Measurements from ENCODE around the gene AP1M2. TPM values are rescaled to one million over a fixed set of nuclear protein-coding genes. Genes with fewer than 3 reads are reported as not detected.

The AP1M2 gene
- polyA plus RNA-seq (ENCODE audit: insufficient read length in 3 of 3): 10 to 100 TPM; 41.8 to 51.5 (median 41.9) TPM

GRCh38 chr19:10587022-10587838 is at the start of gene AP1M2:
Gene AP1M2 (minus strand): TSS chr19:10587312. CDS start chr19:10587231, 81 bp downstream.
- no peak for DNase-seq (ENCODE audit: low read depth in 3 of 3, low spot score in 2 of 3)

- DNase-seq (ENCODE audit: low read depth in 3 of 3, low spot score in 2 of 3): no peak
These were observed 49.3 kb upstream of the AP1M2 start for GRCh38 chr19:10636304-10636972.

DNA sequence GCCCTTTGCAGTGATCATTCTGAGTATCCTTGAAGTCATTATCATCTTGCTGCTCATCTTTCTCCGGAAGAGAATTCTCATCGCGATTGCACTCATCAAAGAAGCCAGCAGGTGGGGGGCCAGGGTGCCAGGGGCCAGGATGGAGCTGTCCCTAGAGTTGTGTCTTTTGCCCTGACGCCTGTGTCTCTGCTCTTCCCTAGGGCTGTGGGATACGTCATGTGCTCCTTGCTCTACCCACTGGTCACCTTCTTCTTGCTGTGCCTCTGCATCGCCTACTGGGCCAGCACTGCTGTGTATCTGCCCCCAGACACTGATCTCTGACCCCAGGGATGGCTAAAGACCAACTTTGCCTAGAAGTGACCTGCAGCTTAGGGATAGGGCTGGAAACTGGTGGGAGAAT is 47.9 kb upstream of the AP1M2 start:
- DNase-seq (ENCODE audit: low read depth in 3 of 3, low spot score in 2 of 3): no peak

DNA sequence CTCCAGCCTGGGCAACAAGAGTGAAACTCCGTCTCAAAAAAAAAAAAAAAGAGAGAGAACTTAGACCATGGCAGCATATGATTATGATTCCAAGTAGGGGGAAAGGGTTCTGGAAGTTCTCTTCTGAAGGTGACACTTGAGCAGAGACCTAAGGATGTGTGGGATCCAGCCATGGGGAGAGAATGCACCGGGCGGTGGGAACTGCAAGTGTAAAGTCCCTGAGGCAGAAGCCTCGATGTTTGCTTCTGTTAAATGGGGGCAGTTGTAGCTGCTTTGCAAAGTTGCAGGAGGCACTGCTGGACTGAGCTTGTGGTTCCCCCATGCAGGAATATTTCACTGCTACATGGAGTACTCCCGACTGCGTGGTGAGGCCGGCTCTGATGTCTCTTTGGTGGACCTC is 47.3 kb upstream of the AP1M2 start:
- no peak for DNase-seq (ENCODE audit: low read depth in 3 of 3, low spot score in 2 of 3)

DNA sequence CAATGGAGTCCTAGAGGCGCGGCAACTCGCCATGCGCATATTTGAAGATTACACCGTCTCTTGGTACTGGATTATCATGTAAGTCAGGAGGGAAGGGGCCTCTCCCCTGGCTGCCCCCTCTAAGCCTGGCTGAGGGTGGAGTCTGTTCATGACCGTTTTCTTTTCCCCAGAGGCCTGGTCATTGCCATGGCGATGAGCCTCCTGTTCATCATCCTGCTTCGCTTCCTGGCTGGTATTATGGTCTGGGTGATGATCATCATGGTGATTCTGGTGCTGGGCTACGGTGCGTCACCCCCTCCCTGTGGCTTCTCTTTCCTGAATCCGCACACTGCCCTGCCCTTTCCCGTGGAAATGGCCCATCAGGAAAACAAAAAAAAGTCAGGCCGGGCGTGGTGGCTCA is 44.8 kb upstream of the AP1M2 start:
- DNase-seq (ENCODE audit: low read depth in 3 of 3, low spot score in 2 of 3): no peak

DNA sequence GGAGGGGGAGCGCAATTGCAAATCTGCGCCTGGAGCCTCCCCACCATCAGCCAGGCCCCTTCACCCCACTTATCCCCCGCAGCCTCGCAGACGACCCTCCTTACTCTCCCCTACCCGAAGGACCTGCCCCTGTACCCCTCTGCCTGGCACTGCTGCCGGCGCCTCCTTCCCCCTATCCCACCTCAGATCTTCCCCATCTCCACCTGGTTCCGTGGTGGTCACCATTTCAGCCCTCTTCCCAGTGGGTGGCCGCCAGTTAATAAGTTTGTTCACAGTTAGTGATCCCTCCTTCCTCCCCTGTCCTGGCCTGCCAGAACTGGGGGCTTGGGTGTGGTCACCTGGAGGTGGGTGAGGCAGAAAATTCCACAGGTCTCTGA is 38.6 kb upstream of the AP1M2 start:
- no peak for DNase-seq (ENCODE audit: low read depth in 3 of 3, low spot score in 2 of 3)

- peak in 1 of 3 donors; percentile 77 for DNase-seq (ENCODE audit: low read depth in 3 of 3, low spot score in 2 of 3)
These were observed 38.1 kb upstream of the AP1M2 start, which contains the start of gene SLC44A2 for GRCh38 chr19:10625003-10625761. Gene SLC44A2 (plus strand): TSS chr19:10625553. CDS start chr19:10625634, 81 bp downstream.

DNA sequence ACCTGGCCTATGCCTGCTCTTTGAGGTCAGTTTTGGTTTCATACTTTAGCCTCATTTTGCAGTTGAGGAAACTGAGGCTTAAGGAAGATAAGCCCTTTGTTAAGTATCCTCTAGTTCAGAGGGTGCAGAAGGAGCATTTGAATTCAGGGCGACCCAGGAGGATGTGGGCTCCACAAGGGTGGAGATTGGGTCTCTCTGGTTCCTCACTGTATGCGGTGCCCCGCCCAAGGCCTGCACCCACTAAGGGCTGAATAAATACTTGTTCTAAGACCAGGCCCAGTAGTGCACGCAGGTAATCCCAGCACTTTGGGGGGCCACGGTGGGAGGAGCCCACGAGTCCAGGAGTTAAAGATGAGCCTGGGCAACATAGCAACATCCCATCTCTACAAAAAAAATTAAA is 37.5 kb upstream of the AP1M2 start:
- no peak for DNase-seq (ENCODE audit: low read depth in 3 of 3, low spot score in 2 of 3)

- no peak for DNase-seq (ENCODE audit: low read depth in 3 of 3, low spot score in 2 of 3)
These were observed 34.9 kb upstream of the AP1M2 start for GRCh38 chr19:10621966-10622365.

DNA sequence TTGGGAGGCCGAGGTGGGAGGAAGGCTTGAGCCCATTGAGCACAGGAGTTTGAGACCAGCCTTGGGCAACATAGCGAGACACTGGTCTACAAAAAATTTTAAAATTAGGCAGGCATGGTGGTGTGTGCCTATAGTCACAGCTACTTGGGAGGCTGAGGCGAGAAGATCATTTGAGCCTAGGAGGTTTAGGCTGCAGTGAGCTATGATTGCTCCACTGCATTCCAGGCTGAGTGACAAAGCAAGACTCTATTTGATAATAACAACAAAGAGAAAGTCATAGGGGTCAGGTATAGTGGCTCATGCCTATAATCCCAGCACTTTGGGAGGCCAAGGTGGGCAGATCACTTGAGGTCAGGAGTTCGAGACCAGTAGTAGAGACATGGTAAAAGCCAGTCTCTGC is 33.7 kb upstream of the AP1M2 start:
- DNase-seq (ENCODE audit: low read depth in 3 of 3, low spot score in 2 of 3): no peak

GRCh38 chr19:10618846-10619245 is 31.7 kb upstream of the AP1M2 start:
- DNase-seq (ENCODE audit: low read depth in 3 of 3, low spot score in 2 of 3): no peak

- DNase-seq (ENCODE audit: low read depth in 3 of 3, low spot score in 2 of 3): no peak
These were observed 30.5 kb upstream of the AP1M2 start for GRCh38 chr19:10617409-10618121.

- no peak for DNase-seq (ENCODE audit: low read depth in 3 of 3, low spot score in 2 of 3)
These were observed 28.4 kb upstream of the AP1M2 start for GRCh38 chr19:10615429-10616023.

- DNase-seq (ENCODE audit: low read depth in 3 of 3, low spot score in 2 of 3): no peak
These were observed 25.5 kb upstream of the AP1M2 start for GRCh38 chr19:10612499-10613119.

DNA sequence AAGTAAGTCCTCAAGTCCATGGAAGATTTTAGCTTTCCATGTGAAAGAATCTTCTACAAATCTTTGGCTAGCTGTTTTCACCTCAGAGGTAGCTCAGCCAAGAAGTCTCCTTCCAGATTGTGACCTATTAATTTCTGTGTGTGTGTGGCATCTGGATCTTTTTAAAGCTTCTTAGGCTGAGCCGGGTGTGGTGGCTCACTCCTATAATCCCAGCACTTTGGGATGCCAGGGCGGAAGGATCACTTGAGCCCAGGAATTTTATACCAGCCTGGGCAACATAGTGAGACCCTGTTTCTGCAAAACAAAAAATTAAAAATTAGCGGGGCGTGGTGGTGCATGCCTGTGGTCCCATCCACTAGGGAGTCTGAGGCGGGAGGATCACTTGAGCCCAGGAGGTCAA is 24.8 kb upstream of the AP1M2 start:
- DNase-seq (ENCODE audit: low read depth in 3 of 3, low spot score in 2 of 3): no peak

DNA sequence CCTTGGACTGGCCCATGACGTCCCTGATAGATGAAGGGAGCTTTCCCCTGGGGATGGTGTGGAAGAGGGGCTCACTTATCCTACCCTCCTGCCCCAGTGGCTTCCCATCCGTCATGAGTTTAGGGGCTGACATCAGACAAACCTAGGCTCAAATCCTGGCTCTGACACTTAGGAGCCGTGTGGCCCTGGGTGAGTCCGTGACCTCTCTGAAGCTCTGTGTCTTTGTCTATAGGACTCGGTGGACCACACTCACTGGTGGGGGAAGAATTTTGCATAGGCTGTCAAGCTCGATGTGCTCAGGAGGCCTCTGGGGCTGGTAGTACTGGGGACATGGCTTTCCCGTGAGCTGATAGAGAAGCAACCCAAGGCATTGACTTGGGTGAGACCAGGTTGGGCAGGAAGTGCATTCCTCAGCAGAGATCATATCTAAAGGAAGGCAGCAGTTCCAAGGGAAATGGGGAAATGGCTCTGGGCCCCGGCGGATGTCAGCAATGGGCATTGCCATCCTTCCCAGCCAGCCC is 17.4 kb upstream of the AP1M2 start:
- no peak for DNase-seq (ENCODE audit: low read depth in 3 of 3, low spot score in 2 of 3)

- DNase-seq (ENCODE audit: low read depth in 3 of 3, low spot score in 2 of 3): no peak
These were observed 16.9 kb upstream of the AP1M2 start for GRCh38 chr19:10603873-10604459.

GRCh38 chr19:10603084-10603872 is 16.2 kb upstream of the AP1M2 start:
- no peak for DNase-seq (ENCODE audit: low read depth in 3 of 3, low spot score in 2 of 3)
